Dermis blood vessel endothelial cell (primary cell): ENCODE results near the gene PGPEP1. TPM values are rescaled to one million over a fixed set of nuclear protein-coding genes. Genes with fewer than 3 reads are reported as not detected.

Source experiments
- DNase-seq: peaks from one replicate; pipeline ENCODE4 v3.0.0; 2010
- total RNA-seq: library from RNA; depleted of rRNA; stranded (reverse); fragments of >200 nt; gene quantifications from 2 replicates; pipeline ENCODE4 v1.2.3, GENCODE V29; 2014

Gene PGPEP1, protein sequence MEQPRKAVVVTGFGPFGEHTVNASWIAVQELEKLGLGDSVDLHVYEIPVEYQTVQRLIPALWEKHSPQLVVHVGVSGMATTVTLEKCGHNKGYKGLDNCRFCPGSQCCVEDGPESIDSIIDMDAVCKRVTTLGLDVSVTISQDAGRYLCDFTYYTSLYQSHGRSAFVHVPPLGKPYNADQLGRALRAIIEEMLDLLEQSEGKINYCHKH
- 28.2 and 29.6 TPM in 2 replicates for total RNA-seq

DNA sequence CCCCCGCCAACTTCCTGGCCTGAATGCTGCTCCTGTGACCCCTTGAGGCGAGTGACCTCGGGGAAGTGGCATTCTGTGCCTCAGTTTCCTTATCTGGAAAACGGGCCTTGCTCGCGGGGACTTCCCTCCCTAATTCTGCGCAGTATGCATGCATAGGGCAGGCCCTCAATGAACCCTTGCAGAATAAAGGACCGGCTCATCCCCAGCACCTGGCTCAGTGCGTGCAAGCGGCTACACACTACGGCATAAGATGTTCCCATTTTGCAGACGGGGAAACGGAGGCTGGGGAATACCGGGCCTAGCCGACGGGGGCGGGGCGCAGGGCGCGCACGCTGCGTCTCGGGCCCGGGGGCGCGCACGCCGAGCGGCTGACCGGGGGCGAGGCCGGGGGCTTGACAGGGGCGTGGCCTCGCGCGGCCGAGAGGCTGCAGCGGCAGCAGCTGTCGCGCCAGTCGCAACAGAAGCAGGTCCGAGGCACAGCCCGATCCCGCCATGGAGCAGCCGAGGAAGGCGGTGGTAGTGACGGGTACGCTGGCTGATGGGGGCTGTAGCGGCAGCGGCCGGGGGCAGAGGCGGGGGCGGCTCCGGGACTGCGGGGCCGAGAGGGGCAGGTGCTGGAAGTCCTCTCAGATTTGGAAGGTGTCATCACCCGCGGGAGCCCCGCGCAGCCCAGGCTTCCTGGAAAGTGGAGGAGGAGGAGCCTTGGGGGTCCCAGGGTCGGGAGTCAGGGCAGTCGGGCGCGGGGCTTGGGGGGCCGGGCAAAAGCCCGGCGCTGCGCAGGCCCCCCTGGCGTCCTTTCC, at the start of gene PGPEP1:
Gene PGPEP1 (plus strand): TSS at position 409 of the 800 bp plus-strand sequence. CDS start 84 bp downstream, at position 493.
- DNase-seq, result peak; percentile 72

DNA sequence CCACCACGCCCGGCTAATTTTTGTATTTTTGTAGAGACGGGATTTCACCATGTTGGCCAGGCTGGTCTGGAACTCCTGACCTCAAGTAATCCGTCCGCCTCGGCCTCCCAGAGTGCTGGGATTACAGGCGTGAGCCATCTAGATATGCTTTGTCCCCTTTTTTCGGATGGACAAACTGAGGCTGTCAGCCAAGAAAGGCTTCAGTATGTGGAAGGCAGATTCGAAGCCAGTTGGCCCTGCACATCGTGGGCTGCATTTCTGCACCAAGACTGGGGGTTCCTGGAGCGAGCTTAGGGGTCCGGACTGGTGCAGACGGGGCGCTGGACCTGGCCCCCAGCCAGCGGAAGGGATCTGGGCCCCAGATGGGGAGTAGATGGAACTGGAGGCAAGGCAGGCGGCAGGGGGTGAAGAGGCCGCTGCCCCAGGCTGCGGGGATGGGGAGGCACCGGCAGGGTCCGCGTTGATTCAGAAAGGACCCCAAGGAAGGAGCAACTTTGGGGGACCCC, 49.3 kb upstream of the PGPEP1 start:
- DNase-seq, result no peak

DNA sequence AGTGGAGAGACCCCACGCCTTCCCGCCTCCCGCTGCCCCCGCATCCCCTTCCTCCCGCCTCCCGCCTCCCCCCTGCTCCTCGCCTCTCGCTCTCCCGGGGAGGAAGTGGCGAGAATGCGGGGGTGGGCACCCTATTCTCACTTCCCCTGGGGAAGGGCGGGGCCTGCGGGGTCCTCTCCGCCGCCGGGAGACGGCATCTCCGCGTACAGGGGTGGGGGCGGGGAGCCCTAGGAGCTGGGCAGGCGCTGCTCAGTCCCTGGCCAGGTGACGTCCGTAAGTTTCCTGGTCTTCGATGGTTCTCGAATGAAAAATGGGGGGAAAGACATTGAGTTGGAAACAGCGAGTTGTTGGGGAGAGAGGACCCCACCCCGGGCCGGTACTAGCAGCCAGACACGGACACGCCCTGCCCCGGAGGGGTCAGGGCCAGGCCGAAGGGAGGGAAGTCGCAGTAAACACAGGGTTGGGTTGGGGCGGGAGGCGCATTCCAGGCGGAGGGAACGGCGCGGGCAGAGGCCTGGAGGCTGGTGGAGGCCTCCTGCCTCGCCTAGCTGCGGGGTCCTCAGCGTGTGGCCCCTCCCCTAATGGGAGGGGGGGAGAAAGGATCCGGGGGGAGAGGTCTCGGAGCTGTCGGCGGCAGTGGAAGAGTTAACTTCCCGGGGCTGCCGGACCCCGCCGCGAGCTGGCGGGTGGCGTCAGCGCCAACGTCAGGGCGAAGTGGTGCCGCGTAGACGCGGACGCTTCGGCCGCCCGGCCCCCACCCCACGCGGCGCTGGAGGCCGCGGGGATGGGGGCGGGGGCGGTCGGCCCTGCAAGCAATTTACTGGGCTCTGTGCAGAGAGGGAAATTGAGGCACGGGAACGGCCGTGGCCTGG, 48.6 kb upstream of the PGPEP1 start:
- DNase-seq, result peak; percentile 73

GRCh38 chr19:18292462-18292809, 48.0 kb upstream of the PGPEP1 start:
- no peak for DNase-seq

DNA sequence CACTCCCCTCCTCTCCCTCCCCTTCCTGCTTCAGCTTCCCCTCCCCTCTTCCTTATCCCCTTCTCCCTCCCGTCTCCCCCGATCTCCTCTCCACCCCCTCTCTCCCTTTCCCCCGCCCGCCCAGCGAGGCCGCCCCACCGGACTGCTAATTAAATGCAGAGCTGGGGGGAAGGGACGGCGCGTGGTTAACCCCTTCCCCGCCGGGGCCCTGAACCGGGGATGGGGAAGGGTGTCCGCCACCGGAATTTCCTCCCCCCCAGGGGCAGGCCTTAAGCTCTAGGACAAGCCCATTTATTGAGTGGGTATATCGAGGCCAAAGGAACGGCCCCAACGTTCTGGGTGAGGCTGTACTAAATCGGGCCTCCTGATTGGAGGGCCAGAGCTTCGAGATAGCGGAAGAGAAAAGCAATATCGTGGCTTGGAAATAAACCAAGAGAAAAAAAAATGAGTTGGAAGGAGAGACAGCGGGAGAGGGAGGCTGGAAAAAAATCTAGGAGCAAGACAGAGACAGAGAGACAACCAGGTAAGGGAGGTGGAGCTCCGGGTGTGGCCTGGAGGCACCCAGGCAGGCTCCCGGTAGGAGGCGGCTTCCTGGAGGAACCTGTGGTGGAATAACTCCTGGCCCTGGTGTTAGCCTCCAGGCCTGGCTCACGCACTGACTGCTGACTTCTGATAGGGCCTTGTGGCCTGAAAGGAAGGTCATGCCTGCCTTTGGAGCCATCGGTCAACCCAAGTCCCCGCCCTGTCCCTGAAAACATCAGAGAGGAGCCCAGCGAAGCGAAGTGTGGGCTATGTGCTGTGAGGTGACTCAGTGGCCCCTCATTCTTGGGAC, 47.4 kb upstream of the PGPEP1 start:
- DNase-seq, result peak; percentile 54

DNA sequence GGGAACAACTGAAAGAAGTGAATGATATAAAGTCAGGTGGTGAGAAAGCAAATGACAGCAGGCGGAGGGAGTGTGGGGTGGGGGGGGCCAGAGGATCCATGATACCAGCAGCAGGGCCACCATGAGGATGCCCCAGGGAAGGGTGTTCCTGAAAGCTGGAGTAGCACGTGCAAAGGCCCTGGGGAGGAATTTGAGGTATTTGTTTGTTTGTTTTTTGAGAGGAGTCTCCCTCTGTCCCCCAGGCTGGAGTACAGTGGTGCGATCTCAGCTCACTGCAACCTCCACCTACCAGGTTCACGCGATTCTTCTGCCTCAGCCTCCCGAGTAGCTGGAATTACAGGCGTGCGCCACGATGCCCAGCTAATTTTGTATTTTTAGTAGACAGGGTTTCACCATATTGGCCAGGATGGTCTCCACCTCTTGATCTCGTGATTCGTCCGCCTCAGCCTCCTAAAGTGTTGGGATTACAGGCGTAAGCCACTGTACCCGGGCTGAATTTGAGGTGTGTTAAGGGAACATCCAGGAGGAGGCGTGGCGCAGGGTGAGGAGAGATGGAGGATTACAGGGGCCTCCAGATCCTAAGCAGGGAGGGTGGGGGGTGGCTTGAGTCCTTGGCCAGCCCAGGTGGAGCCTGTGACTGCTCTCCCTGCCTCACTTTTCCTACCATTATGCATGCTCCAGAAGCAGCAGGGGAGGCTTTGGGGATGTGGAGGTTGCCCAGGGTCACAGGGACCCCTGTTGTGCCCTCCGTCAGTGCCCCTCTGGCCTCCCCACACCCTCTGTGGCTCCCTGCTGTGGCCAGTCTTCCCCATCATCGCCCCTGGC, 46.5 kb upstream of the PGPEP1 start:
- DNase-seq, result no peak

DNA sequence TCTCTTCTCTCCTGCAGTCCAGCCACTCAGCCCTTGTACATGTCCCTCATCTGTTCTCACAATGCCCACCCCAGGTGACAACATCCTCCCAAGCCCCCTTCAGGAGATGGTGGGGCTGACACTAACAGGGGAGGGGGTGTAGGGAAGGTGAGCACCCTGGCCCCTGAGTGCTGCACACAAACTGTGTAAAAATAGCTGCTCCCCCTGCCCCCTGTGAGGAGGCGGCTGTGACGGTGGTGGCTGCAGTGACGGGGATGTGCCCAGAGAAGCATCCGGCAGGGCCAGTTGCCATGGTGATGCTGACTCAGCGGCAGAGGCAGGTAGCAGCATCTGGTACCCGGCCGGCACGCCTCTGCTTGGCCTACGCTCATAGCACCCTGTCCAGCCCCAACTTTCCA, 45.9 kb upstream of the PGPEP1 start:
- DNase-seq, result no peak

GRCh38 chr19:18295034-18295451, 45.4 kb upstream of the PGPEP1 start:
- no peak for DNase-seq

- DNase-seq, result no peak
Measured at GRCh38 chr19:18297308-18297707, 43.1 kb upstream of the PGPEP1 start.

DNA sequence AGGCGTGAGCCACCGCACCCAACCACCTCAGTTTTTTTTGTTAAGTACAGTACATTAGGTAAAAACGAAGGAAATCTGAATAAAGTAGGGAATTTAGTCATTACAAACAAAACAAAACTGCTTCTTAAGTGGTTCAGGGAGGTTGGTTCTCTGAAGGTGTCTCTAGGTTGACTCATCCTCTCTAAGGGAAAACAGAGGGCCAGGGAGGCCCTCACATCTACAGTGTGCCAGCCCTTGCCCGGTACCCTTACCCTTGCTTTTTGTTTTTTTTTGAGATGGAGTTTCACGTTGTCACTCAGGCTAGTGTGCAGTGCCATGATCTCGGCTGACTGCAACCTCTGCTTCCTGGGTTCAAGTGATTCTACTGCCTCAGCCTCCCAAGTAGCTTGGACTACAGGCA, 41.8 kb upstream of the PGPEP1 start:
- no peak for DNase-seq

- DNase-seq, result no peak
Measured at GRCh38 chr19:18299654-18300053, 40.7 kb upstream of the PGPEP1 start.

DNA sequence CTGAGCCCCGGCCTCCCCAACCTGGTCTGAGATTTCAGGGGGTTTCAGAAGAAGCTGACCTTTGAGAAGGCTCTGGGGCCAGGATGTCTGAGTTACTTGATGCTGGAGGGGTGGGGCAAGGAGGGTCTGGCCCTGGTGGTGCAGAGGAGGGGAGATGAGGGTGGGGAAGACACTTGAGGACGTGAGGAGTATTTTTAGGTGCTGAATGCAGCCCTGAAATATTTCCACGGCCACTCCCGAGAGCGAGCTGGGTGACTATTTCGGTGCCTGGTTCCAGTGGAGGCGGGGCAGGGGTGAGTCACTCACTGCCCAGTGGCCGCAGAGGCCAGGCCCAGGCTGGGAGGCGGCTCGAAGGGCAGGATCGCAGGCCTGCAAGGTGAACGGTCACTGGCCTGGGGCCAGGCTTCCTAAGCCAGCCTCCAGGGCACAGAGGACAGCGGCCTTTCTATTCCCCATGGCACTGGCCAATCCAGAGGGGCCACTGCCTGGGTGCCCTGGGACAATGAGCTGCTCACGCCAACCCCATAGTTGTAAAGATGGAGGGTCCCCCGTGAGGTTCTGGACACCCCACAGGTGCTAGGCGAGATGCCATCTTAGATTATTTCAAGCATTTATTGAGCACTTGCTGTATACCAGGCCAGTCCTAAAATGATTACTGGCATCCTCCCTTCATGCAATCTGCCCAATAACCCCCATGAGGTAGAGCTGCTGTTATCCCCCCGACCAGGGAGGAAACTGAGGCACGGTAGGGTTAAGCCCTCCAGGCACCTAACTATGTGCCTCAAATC, 39.3 kb upstream of the PGPEP1 start:
- peak; percentile 41 for DNase-seq

- no peak for DNase-seq
Measured at GRCh38 chr19:18301718-18302111, 38.7 kb upstream of the PGPEP1 start.

GRCh38 chr19:18304208-18304457, 36.3 kb upstream of the PGPEP1 start:
- DNase-seq, result no peak

DNA sequence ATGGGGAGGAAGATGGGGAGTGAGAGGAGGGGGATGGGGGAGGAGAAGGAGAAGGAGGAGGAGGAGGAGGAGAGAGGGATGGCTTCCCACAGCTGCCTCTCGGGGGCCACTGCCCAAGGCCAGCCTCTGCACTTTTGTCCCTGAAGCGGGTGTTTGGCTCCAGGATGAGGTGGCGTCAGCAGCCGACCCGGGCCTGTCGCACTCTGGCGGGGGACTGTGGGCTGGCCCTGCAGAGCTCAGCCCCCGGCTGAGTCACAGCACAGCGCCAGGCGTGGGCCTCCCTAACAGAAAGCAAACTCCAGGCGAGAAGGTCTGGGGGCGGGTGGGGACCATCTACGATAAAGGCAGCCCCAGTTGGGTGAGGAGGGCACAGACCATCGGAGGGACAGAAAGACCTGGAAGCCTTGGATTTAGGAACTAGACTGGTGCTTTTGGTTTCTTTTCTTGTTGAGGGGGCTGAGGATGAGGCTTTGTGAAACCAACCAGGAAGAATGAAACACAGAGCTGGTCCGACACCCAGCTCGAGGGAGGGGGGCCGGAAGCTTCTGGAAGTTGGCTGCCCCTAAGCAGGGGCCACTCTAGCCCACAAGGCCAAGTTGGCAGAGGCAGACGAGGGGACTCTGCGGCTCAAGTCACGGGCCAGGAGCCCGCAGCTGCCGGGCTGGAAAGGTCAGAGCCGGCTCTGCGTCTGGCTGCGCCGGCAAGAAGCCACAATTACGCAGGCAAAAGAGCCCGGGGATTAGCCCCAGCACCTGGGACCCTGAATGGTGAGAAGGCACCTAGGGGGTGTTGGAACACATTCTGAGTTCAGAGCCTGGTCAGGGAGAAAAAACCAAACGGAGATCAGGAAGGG, 35.7 kb upstream of the PGPEP1 start:
- DNase-seq, result peak; percentile 80

- DNase-seq, result no peak
Measured at GRCh38 chr19:18306209-18306887, 34.0 kb upstream of the PGPEP1 start.

DNA sequence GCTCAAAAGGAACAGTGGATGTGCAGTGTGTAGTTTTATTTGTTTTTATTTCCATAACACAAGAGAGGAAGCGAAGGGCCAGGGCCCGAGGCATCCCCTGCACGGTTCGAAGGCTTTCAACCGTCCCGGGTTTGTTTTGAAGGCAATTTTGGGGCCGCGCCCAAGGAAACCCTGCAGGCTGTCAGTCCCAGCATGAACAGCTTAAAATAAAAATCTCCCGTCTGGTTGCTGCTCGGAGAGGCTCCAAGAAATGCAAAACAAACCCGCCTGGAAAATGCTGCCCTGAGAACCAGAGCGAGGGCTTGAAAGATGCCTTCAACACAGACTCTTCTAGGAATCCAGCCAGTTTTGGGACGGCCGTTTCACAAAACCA, 33.5 kb upstream of the PGPEP1 start:
- DNase-seq, result no peak

GRCh38 chr19:18307271-18307681, 33.1 kb upstream of the PGPEP1 start:
- DNase-seq, result no peak
